HepG2 (cell line): ENCODE measurements around the gene RFTN1. TPM values are rescaled to one million over a fixed set of nuclear protein-coding genes. Genes with fewer than 3 reads are reported as not detected.

Experiments used
- ATAC-seq: fragments of 200-7000 bp; cut with Tn5 transposase; 3 replicates; pipeline ENCODE4 v1.9.1; 2020; ENCODE audit warnings: mild to moderate bottlenecking, moderate library complexity
- BruUV-seq: library from RNA; stranded (reverse); fragments of 400-500 nt; replicated peaks from 2 replicates; lab custom pipeline; 2021; lab: Mats Ljungman, UMichigan
- CTCF ChIA-PET: fragments of 300-600 bp; formaldehyde crosslinking; extraction: SDS; loops from one replicate; lab custom pipeline; 2021; ENCODE audit warnings: low total read pairs, inconsistent platforms, low intra/inter-chr PET ratio; lab: Yijun Ruan, JAX
- POLR2A ChIA-PET: fragments of 350-600 bp; sonication (Branson Sonifier 250); formaldehyde crosslinking; loops from one replicate; lab custom pipeline; 2020; ENCODE audit warnings: antibody characterized with exemption, inconsistent platforms; lab: Yijun Ruan, JAX
- DNase-seq: peaks from one replicate; pipeline ENCODE4 v3.0.0-alpha.2; 2015; ENCODE audit warnings: low spot score
- FAIRE-seq: peaks from 3 replicates; lab custom pipeline; 2011; peaks lifted over from hg19 to GRCh38; lab: Jason Lieb, UNC
- H2AFZ ChIP-seq: one replicate; pipeline ENCODE4 v1.6.1; 2011; ENCODE audit warnings: low read length, inconsistent platforms
- H3K27ac ChIP-seq: fragments of 300-600 bp; 3 replicates; pipeline ENCODE4 v1.8.0; 2011; ENCODE audit warnings: mixed run types, mild to moderate bottlenecking, mixed read lengths, low read length, inconsistent platforms; ENCODE audit not compliant: insufficient read depth; ENCODE audit errors: extremely low read length
- H3K27me3 ChIP-seq, 2 experiments: fragments of 200-600 bp in 1 of 2; 2 replicates in 1 of 2; 3 replicates in 1 of 2; pipeline versions ENCODE4 v1.6.0 to v1.8.0; 2011; ENCODE audit warnings: low read length in 2 of 2, mild to moderate bottlenecking in 2 of 2, moderate library complexity in 2 of 2, inconsistent platforms in 1 of 2; ENCODE audit not compliant: insufficient read depth in 2 of 2, control insufficient read depth in 1 of 2
- H3K36me3 ChIP-seq, 2 experiments: fragments of 200-600 bp in 1 of 2; replicated peaks in 1 of 2; 2 replicates in 1 of 2; 3 replicates in 1 of 2; pipeline versions ENCODE4 v1.5.1 to v1.8.0; 2011; ENCODE audit warnings: low read length in 2 of 2, inconsistent platforms in 1 of 2; ENCODE audit not compliant: insufficient read depth in 2 of 2, control insufficient read depth in 1 of 2
- H3K4me1 ChIP-seq: 2 replicates; pipeline ENCODE4 v1.5.1; 2012; ENCODE audit warnings: low read length, inconsistent platforms; ENCODE audit not compliant: insufficient read depth
- H3K4me2 ChIP-seq: 2 replicates; pipeline ENCODE4 v1.6.0; 2011; ENCODE audit warnings: low read depth, low read length, inconsistent platforms
- H3K4me3 ChIP-seq, 3 experiments: fragments of 200-600 bp in 1 of 3; sonication (generic), shearing (Covaris generic) in 1 of 3; replicated peaks in 1 of 3; 2 replicates each; pipeline ENCODE4 v1.5.1; 2011 to 2016; ENCODE audit warnings: low read length in 3 of 3, inconsistent platforms in 2 of 3, low read depth in 2 of 3, mild to moderate bottlenecking in 2 of 3, control low read depth in 1 of 3, mixed read lengths in 1 of 3; ENCODE audit not compliant: insufficient read depth in 1 of 3
- H3K79me2 ChIP-seq: one replicate; pipeline ENCODE4 v1.6.1; 2011; ENCODE audit warnings: low read length, inconsistent platforms; ENCODE audit not compliant: insufficient read depth
- H3K9ac ChIP-seq: 2 replicates; pipeline ENCODE4 v1.6.0; 2011; ENCODE audit warnings: mild to moderate bottlenecking, low read depth, low read length, inconsistent platforms; ENCODE audit not compliant: insufficient read depth
- H3K9me3 ChIP-seq: 2 replicates; pipeline ENCODE4 v1.5.1; 2012; ENCODE audit warnings: mild to moderate bottlenecking, low read length
- H4K20me1 ChIP-seq: 2 replicates; pipeline ENCODE4 v1.6.0; 2011; ENCODE audit warnings: inconsistent platforms, mild to moderate bottlenecking, low read length, moderate library complexity; ENCODE audit not compliant: insufficient read depth
- CHCHD3 ChIP-seq: sonication (generic); formaldehyde crosslinking; IDR thresholded peaks from 2 replicates; pipeline ENCODE4 v1.8.0; 2022; ENCODE audit warnings: mild to moderate bottlenecking, missing genetic modification reagents, moderate library complexity
- EED ChIP-seq: sonication (generic); formaldehyde crosslinking; IDR thresholded peaks from 2 replicates; pipeline ENCODE4 v1.5.0; 2020; ENCODE audit warnings: mild to moderate bottlenecking, missing genetic modification reagents
- MAFG ChIP-seq: sonication (generic); formaldehyde crosslinking; IDR thresholded peaks from 2 replicates; pipeline ENCODE4 v1.5.1; 2020; ENCODE audit warnings: mild to moderate bottlenecking, missing genetic modification reagents
- PHF5A ChIP-seq: IDR thresholded peaks from one replicate; pipeline ENCODE4 v1.6.1; 2018; ENCODE audit warnings: low read depth, missing genetic modification reagents; ENCODE audit not compliant: unreplicated experiment
- SRSF4 ChIP-seq: fragments of 200-400 bp; formaldehyde crosslinking; IDR thresholded peaks from one replicate; pipeline ENCODE4 v1.6.1; 2018; ENCODE audit warnings: mild to moderate bottlenecking, low read depth, low read length, moderate library complexity; ENCODE audit not compliant: poor library complexity, severe bottlenecking
- TAF15 ChIP-seq: fragments of 200-400 bp; formaldehyde crosslinking; IDR thresholded peaks from one replicate; pipeline ENCODE4 v1.6.1; 2018; ENCODE audit warnings: mild to moderate bottlenecking, low read depth, low read length; ENCODE audit not compliant: poor library complexity, severe bottlenecking
- ZBTB20 ChIP-seq: sonication (generic); formaldehyde crosslinking; IDR thresholded peaks from 2 replicates; pipeline ENCODE4 v1.8.1; 2023; ENCODE audit warnings: missing genetic modification reagents, low read depth, mild to moderate bottlenecking, borderline replicate concordance
- WGBS: methylation state at CpG from one replicate; pipeline ENCODE4 v1.1.6; 2017; ENCODE audit warnings: low lambda C conversion rate; 5-methylcytosine and 5-hydroxymethylcytosine counted together
- in situ Hi-C: cut with HindIII; loops from 2 replicates; pipeline ENCODE4 v1.10.0; 2017; ENCODE audit warnings: low pct_unique_long_range_greater_than_20kb; ENCODE audit not compliant: extremely low pct_ligation_motif_present
- intact Hi-C: fragments of 100-400 bp; cut with micrococcal nuclease; formaldehyde crosslinking; loops from one replicate; pipeline ENCODE4 v1.10.0; 2022; ENCODE audit not compliant: unreplicated experiment
- polyA plus RNA-seq, 8 experiments: library from polyadenylated mRNA; depleted of rRNA in 3 of 8; stranded (reverse) in 7 of 8; unstranded in 1 of 8; fragments of >200 nt; fragmentation: Illumina TruSeq in 4 of 8; extraction: Trizol in 4 of 8; gene quantifications; 2 replicates each; pipeline versions ENCODE4 v1.2.1 to v1.2.3, GENCODE V29; 2011 to 2016; ENCODE audit warnings: low read depth in 4 of 8, missing spikeins in 1 of 8, mixed read lengths in 1 of 8; ENCODE audit not compliant: insufficient read depth in 1 of 8
- total RNA-seq, 5 experiments: library from RNA; depleted of rRNA; stranded (reverse); fragments of >200 nt; fragmentation: Illumina TruSeq; extraction: Trizol; gene quantifications; 2 replicates each; pipeline ENCODE4 v1.2.3, GENCODE V29; 2016; ENCODE audit warnings: low read depth in 1 of 5
- TF ChIP-seq, protein P1 (sequence below): sonication (generic); formaldehyde crosslinking; conservative IDR thresholded peaks from 2 replicates; pipeline ENCODE4 v1.4.0; 2020; ENCODE audit warnings: missing genetic modification reagents

The RFTN1 gene
- total and polyA plus RNA-seq, 2 of the 13 experiments (the other 11 are each of a cell fraction or from before 2014, with no cell fraction given) = not detected

GRCh38 chr3:16550305-16550675 lies 36.8 kb upstream of the RFTN1 start:
- H3K27ac ChIP-seq = no peak overlapping the region
- CTCF ChIA-PET = interaction anchor here (1.5 to 2.6 kb wide), 2 partner anchors 260 to 282 kb away, joined by 14 to 51 read pairs; no protein-coding TSS in a partner anchor
- H3K9me3 ChIP-seq = no peaks in the 10 kb centered on the region
- ATAC-seq = peak; percentile 25; the same call in 1 of the 3 replicates
- intact Hi-C loops (loop anchor here (1.0 to 2.0 kb wide), 3 partner anchors 260 to 501 kb away; no protein-coding TSS in a partner anchor), in situ Hi-C loops (loop anchor here (5.0 kb wide), 1 partner anchor 258 kb away; no protein-coding TSS in a partner anchor)
- H3K79me2 ChIP-seq = no peaks in the 10 kb centered on the region
- H2AFZ ChIP-seq = no peak overlapping the region
- H4K20me1 ChIP-seq = no peaks in the 10 kb centered on the region
- no peaks in the 10 kb centered on the region for H3K36me3 ChIP-seq
- peaks cover 0 to 25% of the 10 kb centered on the region in 2 experiments; a peak in 1 of 5 replicates for H3K27me3 ChIP-seq
- H3K4me3 ChIP-seq = no peak overlapping the region
- no peaks in the 10 kb centered on the region for H3K4me1 ChIP-seq
- no peak overlapping the region for H3K9ac ChIP-seq
- POLR2A ChIA-PET = no interaction called here
- no TSS peak for BruUV-seq
- WGBS = 20% methylated on average over 2 of the region's 4 CpGs
- DNase-seq = no peak
- H3K4me2 ChIP-seq = peak overlapping the region; percentile 51; the same call in 1 of the 2 replicates
- TF ChIP-seq EED (CRISPR knock-in tag) = no peak
- no peak for TF ChIP-seq MAFG (CRISPR knock-in tag)
- TF ChIP-seq ZBTB20 (CRISPR knock-in tag) = no peak
- TF ChIP-seq, protein P1, sequence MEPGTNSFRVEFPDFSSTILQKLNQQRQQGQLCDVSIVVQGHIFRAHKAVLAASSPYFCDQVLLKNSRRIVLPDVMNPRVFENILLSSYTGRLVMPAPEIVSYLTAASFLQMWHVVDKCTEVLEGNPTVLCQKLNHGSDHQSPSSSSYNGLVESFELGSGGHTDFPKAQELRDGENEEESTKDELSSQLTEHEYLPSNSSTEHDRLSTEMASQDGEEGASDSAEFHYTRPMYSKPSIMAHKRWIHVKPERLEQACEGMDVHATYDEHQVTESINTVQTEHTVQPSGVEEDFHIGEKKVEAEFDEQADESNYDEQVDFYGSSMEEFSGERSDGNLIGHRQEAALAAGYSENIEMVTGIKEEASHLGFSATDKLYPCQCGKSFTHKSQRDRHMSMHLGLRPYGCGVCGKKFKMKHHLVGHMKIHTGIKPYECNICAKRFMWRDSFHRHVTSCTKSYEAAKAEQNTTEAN (CRISPR knock-in tag) = no peak
- no peak for TF ChIP-seq TAF15
- no peak for TF ChIP-seq SRSF4
- TF ChIP-seq PHF5A (CRISPR knock-in tag) = no peak
- TF ChIP-seq CHCHD3 (CRISPR knock-in tag) = no peak
- FAIRE-seq = no peak
